OCI-LY7 (cell line): ENCODE results near the gene NEUROD2. TPM values are rescaled to one million over a fixed set of nuclear protein-coding genes. Genes with fewer than 3 reads are reported as not detected.

Experiments
- BruUV-seq: library from RNA; stranded (reverse); fragments of 400-500 nt; replicated peaks from 2 replicates; lab custom pipeline; 2021; lab: Mats Ljungman, UMichigan
- CTCF ChIA-PET: fragments of 300-600 bp; sonication (Branson Sonifier 250); formaldehyde crosslinking; loops from one replicate; lab custom pipeline; 2022; ENCODE audit warnings: antibody characterized with exemption; ENCODE audit not compliant: unreplicated experiment; lab: Charles Lee
- POLR2A ChIA-PET: fragments of 300-600 bp; sonication (Branson Sonifier 250); formaldehyde crosslinking; loops from one replicate; lab custom pipeline; 2022; ENCODE audit warnings: antibody characterized with exemption; lab: Charles Lee
- DNase-seq: peaks from one replicate; pipeline ENCODE4 v3.0.0-alpha.2; 2015; ENCODE audit warnings: low spot score
- H2AFZ ChIP-seq: fragments of 200-600 bp; sonication (generic), shearing (Covaris generic); 2 replicates; pipeline ENCODE4 v1.6.1; 2014; ENCODE audit warnings: mild to moderate bottlenecking, antibody characterized with exemption, low read length, moderate library complexity
- H3K27ac ChIP-seq: fragments of 200-600 bp; sonication (generic); 2 replicates; pipeline ENCODE4 v1.5.1; 2014; ENCODE audit warnings: mixed run types, low read depth, mild to moderate bottlenecking, moderate library complexity, low read length, inconsistent platforms; ENCODE audit not compliant: poor library complexity, severe bottlenecking
- H3K36me3 ChIP-seq: fragments of 200-600 bp; sonication (generic); 2 replicates; pipeline ENCODE4 v1.6.1; 2014; ENCODE audit warnings: mild to moderate bottlenecking, antibody characterized with exemption, low read length, moderate library complexity, mixed read lengths; ENCODE audit not compliant: insufficient read depth
- H3K4me1 ChIP-seq: fragments of 200-600 bp; sonication (generic); 2 replicates; pipeline ENCODE4 v1.5.1; 2014; ENCODE audit warnings: mild to moderate bottlenecking, low read length; ENCODE audit not compliant: insufficient read depth, poor library complexity, severe bottlenecking
- H3K4me2 ChIP-seq: fragments of 200-600 bp; sonication (generic); 2 replicates; pipeline ENCODE4 v1.6.1; 2014; ENCODE audit warnings: mild to moderate bottlenecking, low read length
- H3K4me3 ChIP-seq: fragments of 200-600 bp; sonication (generic); 2 replicates; pipeline ENCODE4 v1.5.1; 2014; ENCODE audit warnings: mild to moderate bottlenecking, low read depth, low read length; ENCODE audit not compliant: poor library complexity, severe bottlenecking
- H3K79me2 ChIP-seq: fragments of 200-600 bp; sonication (generic); 2 replicates; pipeline ENCODE4 v1.6.1; 2016; ENCODE audit warnings: low read depth, mild to moderate bottlenecking, low read length, moderate library complexity, mixed read lengths; ENCODE audit not compliant: insufficient read depth
- H3K9me2 ChIP-seq: fragments of 200-600 bp; sonication (generic); 2 replicates; pipeline ENCODE4 v1.6.1; 2016; ENCODE audit warnings: mild to moderate bottlenecking, low read length, mixed read lengths; ENCODE audit not compliant: insufficient read depth
- H3K9me3 ChIP-seq: fragments of 200-600 bp; sonication (generic); 2 replicates; pipeline ENCODE4 v1.6.1; 2014; ENCODE audit warnings: mild to moderate bottlenecking, mixed run types, low read length, mixed read lengths
- H4K20me1 ChIP-seq: fragments of 200-600 bp; sonication (generic); 2 replicates; pipeline ENCODE4 v1.6.1; 2014; ENCODE audit warnings: mild to moderate bottlenecking, antibody characterized with exemption, low read length, moderate library complexity, mixed read lengths; ENCODE audit not compliant: insufficient read depth
- EZH2phosphoT487 ChIP-seq: fragments of 200-600 bp; sonication (generic); IDR thresholded peaks from 2 replicates; pipeline ENCODE4 v1.6.1; 2018; ENCODE audit warnings: low read depth, borderline replicate concordance, mild to moderate bottlenecking, mixed run types, antibody characterized with exemption, low read length, moderate library complexity, mixed read lengths
- intact Hi-C: fragments of 100-400 bp; cut with micrococcal nuclease; formaldehyde crosslinking; loops from one replicate; pipeline ENCODE4 v1.10.0; 2022; ENCODE audit not compliant: unreplicated experiment
- total RNA-seq, 2 experiments: library from RNA; depleted of rRNA in 1 of 2; stranded (reverse); fragments of >200 nt in 1 of 2; shearing (Covaris generic) in 1 of 2; gene quantifications; 2 replicates each; pipeline ENCODE4 v1.2.3, GENCODE V29; 2014 to 2022
- TF ChIP-seq, protein P1 (sequence below): fragments of 200-600 bp; sonication (generic); conservative IDR thresholded peaks from 2 replicates; pipeline ENCODE4 v1.5.1; 2014; ENCODE audit warnings: mild to moderate bottlenecking, antibody characterized with exemption, low read length, moderate library complexity, mixed read lengths

NEUROD2 gene
- total RNA-seq, 2 experiments from 2014 or later: not detected

- Histone ChIP-seq H3K27ac (no peak overlapping the region), H4K20me1 (no peaks in the 10 kb centered on the region), H3K36me3 (no peaks in the 10 kb centered on the region), H3K9me3 (no peaks in the 10 kb centered on the region), H3K9me2 (no peaks in the 10 kb centered on the region), H3K4me3 (no peak overlapping the region), H3K79me2 (no peaks in the 10 kb centered on the region), H2AFZ (peak overlapping the region; percentile 24; the same call in 1 of the 2 replicates), H3K4me2 (no peak overlapping the region), H3K4me1 (no peaks in the 10 kb centered on the region)
- intact Hi-C loops: no loop called here
- TF ChIP-seq, protein P1, sequence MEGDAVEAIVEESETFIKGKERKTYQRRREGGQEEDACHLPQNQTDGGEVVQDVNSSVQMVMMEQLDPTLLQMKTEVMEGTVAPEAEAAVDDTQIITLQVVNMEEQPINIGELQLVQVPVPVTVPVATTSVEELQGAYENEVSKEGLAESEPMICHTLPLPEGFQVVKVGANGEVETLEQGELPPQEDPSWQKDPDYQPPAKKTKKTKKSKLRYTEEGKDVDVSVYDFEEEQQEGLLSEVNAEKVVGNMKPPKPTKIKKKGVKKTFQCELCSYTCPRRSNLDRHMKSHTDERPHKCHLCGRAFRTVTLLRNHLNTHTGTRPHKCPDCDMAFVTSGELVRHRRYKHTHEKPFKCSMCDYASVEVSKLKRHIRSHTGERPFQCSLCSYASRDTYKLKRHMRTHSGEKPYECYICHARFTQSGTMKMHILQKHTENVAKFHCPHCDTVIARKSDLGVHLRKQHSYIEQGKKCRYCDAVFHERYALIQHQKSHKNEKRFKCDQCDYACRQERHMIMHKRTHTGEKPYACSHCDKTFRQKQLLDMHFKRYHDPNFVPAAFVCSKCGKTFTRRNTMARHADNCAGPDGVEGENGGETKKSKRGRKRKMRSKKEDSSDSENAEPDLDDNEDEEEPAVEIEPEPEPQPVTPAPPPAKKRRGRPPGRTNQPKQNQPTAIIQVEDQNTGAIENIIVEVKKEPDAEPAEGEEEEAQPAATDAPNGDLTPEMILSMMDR: no peak
- TF ChIP-seq EZH2phosphoT487: no peak
- no TSS peak for BruUV-seq
- ChIA-PET CTCF (no interaction called here), POLR2A (no interaction called here)
- DNase-seq: no peak
Observed at GRCh38 chr17:39611401-39612112, 3.8 kb upstream of the NEUROD2 start.

DNA sequence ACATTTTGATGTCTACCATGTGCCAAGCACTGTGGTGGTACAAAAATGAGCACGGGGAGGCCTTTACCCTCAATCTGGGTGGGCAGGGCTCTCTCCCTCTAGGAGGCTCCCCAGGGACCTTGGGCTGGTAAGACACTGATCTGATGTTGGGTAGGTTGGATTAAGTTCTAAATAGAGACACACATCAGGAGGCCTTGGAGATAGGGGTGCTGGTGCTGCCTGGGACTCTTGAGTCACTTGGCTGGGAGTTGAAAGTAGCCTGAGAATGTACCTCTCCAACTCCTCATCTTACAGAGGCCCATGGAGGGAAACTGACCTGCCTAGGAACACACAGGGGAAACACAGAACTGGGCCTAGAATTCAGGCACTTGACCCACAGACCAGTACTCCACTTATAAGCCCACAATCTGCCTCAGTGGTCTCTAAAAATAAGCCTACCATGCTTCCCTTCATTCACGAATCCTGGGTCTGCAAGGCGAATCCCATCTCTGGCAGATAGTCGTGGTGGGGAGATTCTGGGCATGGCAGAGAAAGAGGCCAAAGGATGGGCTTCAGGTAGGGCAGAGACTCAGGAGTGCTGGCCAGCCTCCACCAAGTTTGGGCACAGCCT is 1.8 kb upstream of the NEUROD2 start:
- TF ChIP-seq, protein P1: no peak
- TF ChIP-seq EZH2phosphoT487: no peak
- Histone ChIP-seq H3K36me3 (no peaks in the 10 kb centered on the region), H3K9me2 (no peaks in the 10 kb centered on the region), H3K4me3 (no peak overlapping the region), H3K4me2 (no peak overlapping the region), H3K9me3 (no peaks in the 10 kb centered on the region), H4K20me1 (no peaks in the 10 kb centered on the region), H3K79me2 (no peaks in the 10 kb centered on the region), H2AFZ (no peak overlapping the region), H3K4me1 (peaks cover 4% of the 10 kb centered on the region), H3K27ac (no peak overlapping the region)
- no TSS peak for BruUV-seq
- no peak for DNase-seq
- ChIA-PET CTCF (no interaction called here), POLR2A (no interaction called here)
- intact Hi-C loops: no loop called here
